Vagina (tissue), 2 donors: ENCODE results near the gene SHTN1. TPM values are rescaled to one million over a fixed set of nuclear protein-coding genes. Genes with fewer than 3 reads are reported as not detected.

Source experiments
- DNase-seq, 2 donors: peaks; one replicate each; pipeline ENCODE4 v3.0.0-alpha.2; 2017; ENCODE audit errors: extremely low spot score in 2 of 2
- H3K27ac ChIP-seq: fragments of 200-600 bp; sonication (generic); one replicate; pipeline ENCODE4 v1.5.1; 2019
- H3K27me3 ChIP-seq: fragments of 200-600 bp; sonication (generic); one replicate; pipeline ENCODE4 v1.5.1; 2019
- H3K36me3 ChIP-seq, 2 donors: fragments of 200-600 bp; sonication (generic); one replicate each; pipeline ENCODE4 v1.5.1; 2017 to 2019
- H3K4me1 ChIP-seq: fragments of 200-600 bp; sonication (generic); one replicate; pipeline ENCODE4 v1.5.1; 2019
- H3K4me3 ChIP-seq, 2 donors: fragments of 200-600 bp; sonication (generic); 1 replicate in 1 of 2; 2 replicates in 1 of 2; pipeline ENCODE4 v1.5.1; 2016 to 2019
- H3K9me3 ChIP-seq: fragments of 200-600 bp; sonication (generic); one replicate; pipeline ENCODE4 v1.5.1; 2019
- CTCF ChIP-seq, 3 experiments: fragments of 450-650 bp in 2 of 3; fragments of 200-600 bp in 1 of 3; sonication (generic) in 1 of 3; IDR thresholded peaks; one replicate each; pipeline ENCODE4 v1.5.1; 2017 to 2019; ENCODE audit warnings: antibody characterized with exemption in 3 of 3, mild to moderate bottlenecking in 2 of 3, moderate library complexity in 2 of 3
- POLR2A ChIP-seq, 2 donors: fragments of 450-650 bp; IDR thresholded peaks; one replicate each; pipeline ENCODE4 v1.6.1; 2017; ENCODE audit warnings: antibody characterized with exemption in 2 of 2, mild to moderate bottlenecking in 2 of 2, moderate library complexity in 2 of 2
- POLR2AphosphoS5 ChIP-seq, 2 donors: sonication (generic); formaldehyde crosslinking; IDR thresholded peaks; one replicate each; pipeline ENCODE4 v1.9.0; 2017; ENCODE audit warnings: antibody characterized with exemption in 2 of 2, mild to moderate bottlenecking in 2 of 2, low read depth in 1 of 2; ENCODE audit not compliant: insufficient read depth in 1 of 2
- intact Hi-C: fragments of 100-400 bp; cut with DNase I; formaldehyde crosslinking; loops from one replicate; pipeline ENCODE4 v1.15.1; 2023
- total RNA-seq: library from RNA; depleted of rRNA; stranded (reverse); fragments of >200 nt; gene quantifications from one replicate; pipeline ENCODE4 v1.2.3, GENCODE V29; 2016

SHTN1 gene
- total RNA-seq, 1 donor from 2014 or later: 7.4 TPM

GRCh38 chr10:116889066-116889465 lies 115.9 kb downstream of the SHTN1 start:
- Histone ChIP-seq H3K27me3 (no peaks in the 10 kb centered on the region), H3K36me3 (no peaks in the 10 kb centered on the region), H3K4me3 (no peak overlapping the region), H3K27ac (no peak overlapping the region), H3K4me1 (peaks cover 8% of the 10 kb centered on the region), H3K9me3 (no peaks in the 10 kb centered on the region)
- intact Hi-C loops: no loop called here
- no peak for DNase-seq
- TF ChIP-seq POLR2AphosphoS5 (IDR thresholded peaks at IDR 0.05; ENCODE audit: insufficient read depth in 1 of 2, low read depth in 1 of 2): no peak
- no peak for TF ChIP-seq CTCF (IDR thresholded peaks at IDR 0.05)
- no peak for TF ChIP-seq POLR2A (IDR thresholded peaks at IDR 0.05)

- H3K27ac ChIP-seq: no peak overlapping the region
- no peak for DNase-seq
- no peak for TF ChIP-seq POLR2A (IDR thresholded peaks at IDR 0.05)
- peak in 1 of 2 donors; percentile 49 for TF ChIP-seq POLR2AphosphoS5 (IDR thresholded peaks at IDR 0.05; ENCODE audit: insufficient read depth in 1 of 2, low read depth in 1 of 2)
- H3K27me3 ChIP-seq: no peaks in the 10 kb centered on the region
- no peak overlapping the region for H3K4me3 ChIP-seq
- H3K9me3 ChIP-seq: no peaks in the 10 kb centered on the region
- H3K36me3 ChIP-seq: no peaks in the 10 kb centered on the region
- intact Hi-C loops: no loop called here
- H3K4me1 ChIP-seq: peaks cover 8% of the 10 kb centered on the region
Observed at GRCh38 chr10:116888380-116889055, 116.5 kb downstream of the SHTN1 start.

- TF ChIP-seq POLR2AphosphoS5 (IDR thresholded peaks at IDR 0.05; ENCODE audit: insufficient read depth in 1 of 2, low read depth in 1 of 2) (no peak), POLR2A (IDR thresholded peaks at IDR 0.05) (no peak), CTCF (IDR thresholded peaks at IDR 0.05) (no peak)
- Histone ChIP-seq H3K9me3 (no peaks in the 10 kb centered on the region), H3K27me3 (no peaks in the 10 kb centered on the region), H3K4me3 (no peak overlapping the region), H3K4me1 (peaks cover 8% of the 10 kb centered on the region), H3K27ac (no peak overlapping the region), H3K36me3 (no peaks in the 10 kb centered on the region)
- intact Hi-C loops: no loop called here
- DNase-seq: no peak
Observed at GRCh38 chr10:116886772-116887171, 118.2 kb downstream of the SHTN1 start.

GRCh38 chr10:116882639-116883038 lies 122.3 kb downstream of the SHTN1 start:
- no peak for TF ChIP-seq CTCF (IDR thresholded peaks at IDR 0.05)
- no peak overlapping the region for H3K4me3 ChIP-seq
- H3K4me1 ChIP-seq: no peaks in the 10 kb centered on the region
- DNase-seq: no peak
- H3K27me3 ChIP-seq: no peaks in the 10 kb centered on the region
- intact Hi-C loops: no loop called here
- no peaks in the 10 kb centered on the region for H3K36me3 ChIP-seq
- H3K27ac ChIP-seq: no peak overlapping the region
- H3K9me3 ChIP-seq: no peaks in the 10 kb centered on the region

DNA sequence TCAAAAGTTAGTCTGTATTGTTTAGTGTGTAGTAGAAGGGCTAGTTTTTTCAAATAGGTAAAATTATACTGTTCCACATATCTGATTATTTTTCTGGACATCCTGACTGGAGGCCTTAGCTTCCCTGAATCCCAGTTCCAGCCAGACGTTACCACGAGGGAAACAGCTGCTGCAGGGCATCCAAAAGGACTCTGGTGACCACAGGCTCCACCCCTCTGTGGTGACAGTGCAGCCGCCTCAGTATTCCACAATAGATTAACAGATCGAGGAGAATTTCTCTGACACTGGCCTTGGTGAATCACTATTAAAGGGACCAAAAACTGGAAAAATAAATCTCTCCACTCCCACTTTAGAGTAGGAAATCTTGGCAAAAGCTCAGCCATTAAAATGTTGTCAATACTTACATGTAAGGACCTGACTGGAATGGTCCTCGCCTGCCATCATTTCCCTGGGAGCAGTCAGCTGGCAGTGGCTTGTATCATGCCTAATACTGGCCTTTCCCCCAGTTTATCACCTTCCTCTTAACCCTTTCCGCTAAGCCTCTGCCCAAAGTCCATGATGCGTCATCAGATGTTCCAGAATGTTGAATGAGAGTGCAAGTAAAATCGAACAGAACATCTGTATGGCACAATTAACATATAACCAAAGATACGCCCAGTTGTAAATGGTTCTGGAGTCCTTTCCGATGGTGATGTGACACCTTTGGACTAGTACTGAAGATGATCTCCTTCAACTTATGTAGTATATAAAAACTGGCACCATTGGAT lies 124.1 kb downstream of the SHTN1 start:
- intact Hi-C loops: no loop called here

More for the DNA sequence above, 124.1 kb downstream of the SHTN1 start:
- TF ChIP-seq POLR2AphosphoS5 (IDR thresholded peaks at IDR 0.05; ENCODE audit: insufficient read depth in 1 of 2, low read depth in 1 of 2): no peak
- no peak for TF ChIP-seq POLR2A (IDR thresholded peaks at IDR 0.05)
- TF ChIP-seq CTCF (IDR thresholded peaks at IDR 0.05): no peak
- no peak for DNase-seq
- H3K4me1 ChIP-seq: no peaks in the 10 kb centered on the region
- H3K27me3 ChIP-seq: no peaks in the 10 kb centered on the region
- no peak overlapping the region for H3K27ac ChIP-seq
- H3K36me3 ChIP-seq: no peaks in the 10 kb centered on the region
- no peak overlapping the region for H3K4me3 ChIP-seq
- no peaks in the 10 kb centered on the region for H3K9me3 ChIP-seq
